Activated gamma-delta T cell (primary cell): ENCODE results near the gene AKAP13.
"Not testable (repeated sequence)": the region's sequence is repeated elsewhere in the genome, so short reads cannot be mapped to it uniquely, and the experiment has no call there.

Experiments
- DNase-seq: peaks from one replicate; lab custom pipeline; 2025; lab: John Stamatoyannopoulos, UW

The AKAP13 gene

DNA sequence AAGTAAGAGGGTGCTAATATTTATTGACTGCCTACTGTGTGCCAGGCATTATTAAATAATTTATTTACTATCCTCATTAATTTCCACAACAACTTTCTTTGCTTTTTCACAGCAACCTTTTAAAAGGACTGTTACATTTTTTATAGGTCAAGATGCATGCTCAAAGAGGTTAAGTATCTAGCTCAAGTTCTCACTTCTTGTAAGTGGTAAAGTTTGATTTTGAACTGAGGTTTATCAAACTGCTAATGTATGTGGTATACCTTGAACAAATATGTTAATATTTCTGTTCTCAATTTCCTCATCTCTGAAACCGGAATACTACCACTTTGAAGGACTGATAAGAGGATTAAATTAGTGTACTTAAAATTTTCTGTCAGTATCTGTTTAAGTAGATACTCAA is 183.3 kb downstream of the AKAP13 start:
- DNase-seq = no peak

DNA sequence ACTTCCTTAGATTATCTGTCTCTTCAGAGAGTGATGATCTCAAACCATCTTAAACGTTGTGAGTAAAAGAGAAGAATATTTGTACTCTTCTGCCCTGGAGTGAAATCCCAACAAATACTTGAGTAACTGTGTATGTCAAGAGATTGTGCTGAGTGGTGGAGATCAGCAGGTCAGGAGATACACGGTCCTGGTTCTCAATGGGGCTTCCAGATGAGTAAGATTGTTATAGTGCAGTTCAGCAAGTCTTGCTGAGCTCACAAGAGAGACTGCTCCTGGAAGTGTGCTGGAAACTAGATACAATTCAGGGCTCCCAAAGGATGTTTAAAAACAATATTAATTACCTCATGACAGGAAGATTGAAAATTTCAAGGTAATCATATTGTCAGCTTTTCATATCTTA is 184.3 kb downstream of the AKAP13 start:
- no peak for DNase-seq

DNA sequence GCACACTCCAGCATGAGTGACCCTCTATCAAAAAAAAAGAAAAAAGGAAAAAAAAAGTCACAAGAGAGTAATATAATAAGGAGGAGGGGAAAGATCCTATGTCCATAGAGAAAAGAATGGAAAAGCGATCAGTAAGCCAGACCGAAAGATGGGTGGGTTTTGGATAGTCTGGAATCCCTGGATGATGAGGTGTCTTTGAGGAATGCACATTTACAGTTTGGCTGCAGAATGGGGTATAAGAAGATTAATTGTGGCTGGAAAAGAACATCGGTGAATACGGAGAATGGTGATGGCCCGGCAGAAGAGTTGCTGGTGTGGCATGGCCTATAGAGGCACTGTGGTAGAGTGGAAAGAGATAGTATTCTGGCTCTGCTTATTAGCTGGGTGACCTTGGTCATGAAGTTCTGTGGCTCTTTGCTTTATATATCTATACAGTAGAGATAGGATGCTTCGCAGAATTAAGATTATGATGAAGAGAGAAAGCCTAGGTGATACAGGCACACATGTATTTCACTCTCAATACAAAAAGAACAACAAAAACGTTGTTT is 187.9 kb downstream of the AKAP13 start:
- no peak for DNase-seq

DNA sequence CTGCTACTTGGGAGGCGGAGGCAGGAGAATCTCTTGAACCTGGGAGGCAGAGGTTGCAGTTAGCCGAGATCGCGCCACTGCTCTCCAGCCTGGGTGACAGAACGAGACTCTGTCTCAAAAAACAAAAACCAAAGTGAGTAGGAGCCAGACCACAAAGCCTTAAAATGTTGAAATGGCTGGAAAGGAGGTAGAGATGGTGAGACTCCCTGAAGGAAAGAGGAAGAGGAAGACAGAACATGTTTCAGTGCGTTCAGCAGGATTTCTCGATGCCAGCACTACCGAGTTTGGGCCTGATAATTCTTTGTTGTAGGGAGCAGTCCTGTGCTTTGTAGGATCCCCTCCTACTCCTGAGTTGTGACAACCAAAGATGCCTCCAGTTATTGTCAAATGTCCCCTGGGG is 189.9 kb downstream of the AKAP13 start:
- no peak for DNase-seq

DNA sequence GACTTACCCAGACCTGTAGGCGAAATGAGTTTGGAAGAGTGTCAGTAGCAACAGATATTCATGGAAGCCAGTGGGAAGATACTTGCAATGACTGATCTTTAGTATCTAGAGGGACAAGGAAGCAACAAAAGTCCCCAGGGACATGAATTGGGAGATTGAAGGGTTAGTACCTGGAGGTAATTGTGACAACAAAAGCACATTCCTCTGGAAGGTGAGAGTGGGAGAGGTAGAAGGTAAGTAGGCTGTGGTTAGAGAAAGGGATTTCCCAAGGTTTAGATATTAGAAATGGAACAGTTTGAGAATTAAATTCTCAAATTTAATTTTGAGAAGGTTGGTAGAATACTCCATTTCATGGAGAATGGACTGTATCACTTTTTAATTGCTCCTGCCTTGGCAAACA is 191.4 kb downstream of the AKAP13 start:
- DNase-seq = no peak

DNA sequence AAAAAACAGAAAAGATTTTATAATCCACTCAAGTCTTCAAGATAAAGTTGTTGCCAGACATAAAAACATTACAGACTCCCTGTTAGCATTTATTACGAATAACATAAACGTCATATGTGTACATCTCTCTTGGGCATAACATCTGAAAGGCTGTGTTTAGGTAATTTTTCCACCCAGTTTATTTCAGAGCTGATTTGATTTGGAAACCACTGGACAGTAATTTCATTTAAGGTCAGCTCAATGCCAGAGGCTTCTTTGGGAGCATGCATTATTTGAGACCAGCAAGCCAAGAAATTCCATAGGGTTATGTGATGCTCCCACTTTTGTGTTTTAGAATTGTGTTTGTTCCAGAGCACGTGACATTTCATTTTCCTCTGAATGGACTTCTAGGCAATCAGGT is 196.0 kb downstream of the AKAP13 start:
- no peak for DNase-seq

DNA sequence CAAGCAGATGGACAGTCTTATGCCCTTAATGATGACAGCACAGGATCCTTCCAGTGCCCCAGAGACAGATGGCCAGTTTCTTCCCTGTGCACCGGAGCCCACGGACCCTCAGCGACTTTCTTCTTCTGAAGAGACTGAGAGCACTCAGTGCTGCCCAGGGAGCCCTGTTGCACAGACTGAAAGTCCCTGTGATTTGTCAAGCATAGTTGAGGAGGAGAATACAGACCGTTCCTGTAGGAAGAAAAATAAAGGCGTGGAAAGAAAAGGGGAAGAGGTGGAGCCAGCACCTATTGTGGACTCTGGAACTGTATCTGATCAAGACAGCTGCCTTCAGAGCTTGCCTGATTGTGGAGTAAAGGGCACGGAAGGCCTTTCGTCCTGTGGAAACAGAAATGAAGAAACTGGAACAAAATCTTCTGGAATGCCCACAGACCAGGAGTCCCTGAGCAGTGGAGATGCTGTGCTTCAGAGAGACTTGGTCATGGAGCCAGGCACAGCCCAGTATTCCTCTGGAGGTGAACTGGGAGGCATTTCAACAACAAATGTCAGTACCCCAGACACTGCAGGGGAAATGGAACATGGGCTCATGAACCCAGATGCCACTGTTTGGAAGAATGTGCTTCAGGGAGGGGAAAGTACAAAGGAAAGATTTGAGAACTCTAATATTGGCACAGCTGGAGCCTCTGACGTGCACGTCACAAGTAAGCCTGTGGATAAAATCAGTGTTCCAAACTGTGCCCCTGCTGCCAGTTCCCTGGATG is 198.7 kb downstream of the AKAP13 start:
- DNase-seq = no peak

DNA sequence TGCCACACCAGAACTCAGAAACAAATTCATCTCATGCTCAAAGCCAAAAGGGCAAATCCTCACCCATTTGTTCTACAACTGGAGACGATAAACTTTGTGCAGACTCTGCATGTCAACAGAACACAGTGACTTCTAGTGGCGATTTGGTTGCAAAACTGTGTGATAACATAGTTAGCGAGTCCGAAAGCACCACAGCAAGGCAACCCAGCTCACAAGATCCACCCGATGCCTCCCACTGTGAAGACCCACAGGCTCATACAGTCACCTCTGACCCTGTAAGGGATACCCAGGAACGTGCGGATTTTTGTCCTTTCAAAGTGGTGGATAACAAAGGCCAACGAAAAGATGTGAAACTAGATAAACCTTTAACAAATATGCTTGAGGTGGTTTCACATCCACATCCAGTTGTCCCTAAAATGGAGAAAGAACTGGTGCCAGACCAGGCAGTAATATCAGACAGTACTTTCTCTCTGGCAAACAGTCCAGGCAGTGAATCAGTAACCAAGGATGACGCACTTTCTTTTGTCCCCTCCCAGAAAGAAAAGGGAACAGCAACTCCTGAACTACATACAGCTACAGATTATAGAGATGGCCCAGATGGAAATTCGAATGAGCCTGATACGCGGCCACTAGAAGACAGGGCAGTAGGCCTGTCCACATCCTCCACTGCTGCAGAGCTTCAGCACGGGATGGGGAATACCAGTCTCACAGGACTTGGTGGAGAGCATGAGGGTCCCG is 199.7 kb downstream of the AKAP13 start:
- no peak for DNase-seq

DNA sequence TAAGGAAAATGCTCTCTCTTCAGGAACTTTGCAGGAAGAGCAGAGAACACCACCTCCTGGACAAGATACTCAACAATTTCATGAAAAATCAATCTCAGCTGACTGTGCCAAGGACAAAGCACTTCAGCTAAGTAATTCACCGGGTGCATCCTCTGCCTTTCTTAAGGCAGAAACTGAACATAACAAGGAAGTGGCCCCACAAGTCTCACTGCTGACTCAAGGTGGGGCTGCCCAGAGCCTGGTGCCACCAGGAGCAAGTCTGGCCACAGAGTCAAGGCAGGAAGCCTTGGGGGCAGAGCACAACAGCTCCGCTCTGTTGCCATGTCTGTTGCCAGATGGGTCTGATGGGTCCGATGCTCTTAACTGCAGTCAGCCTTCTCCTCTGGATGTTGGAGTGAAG is 200.5 kb downstream of the AKAP13 start:
- DNase-seq = no peak

DNA sequence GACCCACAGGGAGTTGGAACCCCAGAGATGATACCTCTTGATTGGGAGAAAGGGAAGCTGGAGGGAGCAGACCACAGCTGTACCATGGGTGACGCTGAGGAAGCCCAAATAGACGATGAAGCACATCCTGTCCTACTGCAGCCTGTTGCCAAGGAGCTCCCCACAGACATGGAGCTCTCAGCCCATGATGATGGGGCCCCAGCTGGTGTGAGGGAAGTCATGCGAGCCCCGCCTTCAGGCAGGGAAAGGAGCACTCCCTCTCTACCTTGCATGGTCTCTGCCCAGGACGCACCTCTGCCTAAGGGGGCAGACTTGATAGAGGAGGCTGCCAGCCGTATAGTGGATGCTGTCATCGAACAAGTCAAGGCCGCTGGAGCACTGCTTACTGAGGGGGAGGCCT is 201.1 kb downstream of the AKAP13 start:
- DNase-seq = no peak

DNA sequence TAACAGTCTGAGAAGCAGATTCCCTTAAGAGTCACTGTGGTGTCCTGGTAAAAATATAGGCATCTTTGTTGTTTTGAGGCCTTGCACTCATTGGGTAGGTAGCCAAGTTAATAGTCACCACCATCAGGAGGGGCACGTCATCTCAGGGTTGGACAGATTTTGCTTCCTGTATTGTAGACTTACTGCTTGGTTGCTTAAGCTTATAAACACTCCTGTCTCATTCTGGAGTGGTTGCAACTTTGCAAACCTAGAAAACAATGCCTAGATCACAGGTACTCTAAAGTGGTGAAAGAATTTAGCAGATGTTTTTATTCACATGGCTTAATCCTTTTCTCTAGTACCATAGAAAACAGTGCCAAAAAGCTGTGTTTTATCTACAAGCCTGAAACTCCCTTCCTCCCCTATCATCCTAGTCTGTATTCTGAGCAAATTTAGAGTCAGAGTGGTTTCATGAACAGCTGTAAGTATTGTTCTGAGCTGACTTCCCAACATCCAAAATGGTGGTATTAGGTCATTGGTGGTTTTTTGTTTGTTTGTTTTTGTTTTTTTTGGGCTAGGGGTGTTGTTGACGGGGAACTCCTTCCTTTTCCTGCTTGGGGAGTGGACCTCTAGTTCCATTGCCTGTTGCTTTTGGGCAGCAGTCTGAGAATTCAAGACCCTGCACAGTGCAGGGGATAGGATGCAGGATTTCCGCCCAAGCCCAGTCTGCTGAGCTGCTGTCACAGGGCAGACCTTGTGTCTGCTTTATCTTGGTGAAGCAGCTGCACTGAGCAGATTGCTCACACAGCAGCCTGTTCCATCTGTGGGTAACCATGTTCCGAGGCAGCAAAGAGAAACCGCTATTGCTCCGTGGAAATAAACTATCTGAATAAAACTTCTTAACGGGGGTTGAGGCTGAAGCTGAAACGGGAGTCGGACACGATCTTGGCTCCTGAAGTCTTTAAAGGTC is 202.0 kb downstream of the AKAP13 start:
- no peak for DNase-seq

DNA sequence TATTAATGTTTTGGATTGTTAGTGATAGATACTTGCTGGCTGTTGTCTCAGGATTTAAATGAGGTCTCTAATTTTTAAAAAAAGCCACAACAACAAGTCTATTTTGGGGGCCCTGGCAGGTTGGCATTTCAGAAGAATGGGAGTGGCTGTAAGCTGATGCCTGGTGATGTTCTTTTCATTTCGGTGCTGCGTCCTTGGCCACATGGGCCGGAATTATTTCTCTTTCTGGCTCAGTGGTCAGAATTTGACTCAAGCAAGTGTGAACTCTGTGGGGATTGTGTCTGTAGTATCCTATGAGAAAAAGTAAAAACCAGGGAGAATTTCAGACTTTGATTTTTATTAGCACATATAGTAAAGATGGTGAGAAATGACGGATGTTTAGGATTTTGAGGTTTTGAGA is 203.0 kb downstream of the AKAP13 start:
- DNase-seq = no peak

DNA sequence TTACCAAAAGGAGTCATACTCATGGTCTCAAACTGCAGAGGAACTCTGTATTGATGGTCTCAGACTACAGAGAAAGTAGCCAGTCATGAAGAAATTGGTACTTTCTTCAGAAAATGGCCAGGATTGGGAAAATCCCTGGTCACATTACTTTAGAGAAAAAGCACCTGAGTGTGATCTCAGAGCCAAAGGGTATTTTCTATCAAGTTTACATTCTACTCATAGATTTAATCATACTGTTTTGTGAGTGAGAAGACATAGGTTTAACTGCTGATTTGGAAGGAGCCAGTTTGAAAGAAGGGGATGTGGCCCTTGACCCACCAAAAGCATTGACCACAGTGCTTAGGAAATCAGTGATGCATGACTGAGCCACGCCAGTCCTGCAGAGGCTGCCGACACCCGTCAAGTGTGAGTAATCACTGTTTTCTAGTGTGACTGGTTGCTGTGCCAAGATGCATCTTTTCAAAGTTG is 203.6 kb downstream of the AKAP13 start:
- no peak for DNase-seq

DNA sequence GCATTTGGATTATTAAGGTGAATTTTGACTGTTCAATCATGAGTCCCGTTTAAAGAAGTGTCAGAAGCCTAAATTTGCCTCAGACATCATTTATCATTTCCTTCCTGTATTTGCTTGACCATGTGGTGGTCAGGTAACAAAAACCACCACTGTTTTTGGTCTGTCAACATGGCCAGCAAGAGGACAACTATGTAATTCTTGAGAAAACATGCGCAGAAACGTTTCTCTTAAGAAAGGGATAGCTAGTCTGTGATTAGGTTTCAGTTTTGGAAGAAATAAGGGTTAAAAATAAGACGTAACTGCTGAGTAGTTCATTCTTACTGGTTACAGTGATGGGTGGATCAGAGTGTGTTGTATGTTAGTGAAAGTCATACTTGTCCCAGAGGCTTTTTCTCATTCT is 204.5 kb downstream of the AKAP13 start:
- no peak for DNase-seq

DNA sequence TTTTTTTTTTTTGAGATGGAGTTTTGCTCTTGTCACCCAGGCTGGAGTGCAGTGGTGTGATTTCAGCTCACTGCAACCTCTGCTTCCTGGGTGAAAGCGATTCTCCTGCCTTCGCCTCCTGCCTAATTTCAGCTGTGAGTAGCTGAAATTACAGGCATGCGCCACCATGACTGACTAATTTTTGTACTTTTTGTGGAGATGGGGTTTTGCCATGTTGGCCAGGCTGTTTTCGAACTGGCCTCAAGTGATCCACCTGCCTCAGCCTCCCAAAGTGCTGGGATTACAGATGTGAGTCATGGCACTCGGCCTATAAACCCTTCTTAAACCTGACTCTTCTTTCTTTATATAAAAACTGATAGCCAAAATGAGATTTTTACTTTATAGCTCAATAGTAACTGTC is 205.8 kb downstream of the AKAP13 start:
- DNase-seq = not testable (repeated sequence)

DNA sequence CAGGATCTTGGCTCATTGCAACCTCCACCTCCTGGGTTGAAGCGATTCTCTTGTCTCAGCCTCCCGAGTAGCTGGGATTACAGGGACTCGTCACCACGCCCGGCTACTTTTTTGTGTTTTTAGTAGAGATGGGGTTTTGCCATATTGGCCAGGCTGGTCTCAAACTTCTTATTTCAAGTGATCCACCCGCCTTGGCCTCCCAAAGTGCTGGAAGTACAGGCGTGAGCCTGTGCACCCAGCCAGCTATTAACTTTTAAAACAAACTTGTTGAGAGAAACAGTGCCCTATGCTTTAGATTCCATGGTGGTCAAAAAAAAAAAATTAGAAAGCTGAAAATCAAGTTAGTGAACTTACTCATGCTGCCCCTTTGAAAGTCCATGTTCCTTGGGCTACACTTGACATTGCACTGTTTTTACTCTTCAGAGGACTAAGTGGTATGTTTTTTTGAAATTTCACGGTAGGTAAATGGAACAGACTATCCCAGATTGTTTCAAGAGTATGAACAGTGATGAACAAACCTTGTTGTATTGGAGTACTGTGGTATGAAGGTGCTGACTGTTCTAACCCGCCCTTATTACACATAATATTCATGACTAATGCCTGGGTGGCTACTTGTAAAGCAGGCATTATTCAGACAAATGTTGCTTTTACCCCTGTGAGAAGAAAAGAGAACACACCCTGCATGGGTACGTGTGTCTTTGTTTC is 207.5 kb downstream of the AKAP13 start:
- no peak for DNase-seq

DNA sequence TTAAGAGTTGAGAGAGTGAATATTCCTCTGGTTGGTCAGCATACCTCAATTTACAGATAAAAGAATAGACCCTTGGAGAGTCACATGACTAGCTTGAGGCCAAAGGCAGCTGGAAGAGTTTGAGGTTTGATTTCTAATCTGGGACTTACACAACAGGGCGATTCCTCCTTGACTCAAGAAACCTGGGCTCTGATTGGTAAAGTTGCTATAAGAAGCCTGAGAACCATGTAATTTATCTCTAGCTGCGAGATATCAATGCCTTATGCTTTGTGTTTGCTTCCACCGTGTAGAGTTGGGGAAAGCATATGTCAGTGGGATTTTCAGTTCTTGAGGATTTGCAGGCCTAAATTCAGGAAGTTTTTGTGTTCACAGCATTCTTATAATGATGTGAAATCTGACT is 208.3 kb downstream of the AKAP13 start:
- DNase-seq = no peak

DNA sequence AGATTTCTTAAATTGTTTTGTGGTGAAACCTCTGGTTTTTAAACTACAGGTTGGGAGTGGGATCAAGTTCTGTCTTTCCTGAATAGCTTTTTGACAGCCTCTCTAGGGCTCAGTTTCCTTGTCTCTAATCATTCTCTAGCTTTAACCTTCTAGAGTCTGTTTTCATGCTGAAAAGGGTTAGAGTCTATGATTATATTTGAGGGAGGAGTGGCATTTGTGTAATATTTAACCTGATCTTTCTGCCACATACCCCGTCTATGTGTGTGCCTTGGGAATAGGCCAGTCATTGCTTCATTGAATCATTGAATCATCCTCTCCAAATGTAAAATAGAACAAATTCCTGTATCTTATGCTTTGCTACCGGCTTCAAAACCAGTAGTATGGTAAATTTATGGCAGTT is 209.4 kb downstream of the AKAP13 start:
- DNase-seq = no peak

DNA sequence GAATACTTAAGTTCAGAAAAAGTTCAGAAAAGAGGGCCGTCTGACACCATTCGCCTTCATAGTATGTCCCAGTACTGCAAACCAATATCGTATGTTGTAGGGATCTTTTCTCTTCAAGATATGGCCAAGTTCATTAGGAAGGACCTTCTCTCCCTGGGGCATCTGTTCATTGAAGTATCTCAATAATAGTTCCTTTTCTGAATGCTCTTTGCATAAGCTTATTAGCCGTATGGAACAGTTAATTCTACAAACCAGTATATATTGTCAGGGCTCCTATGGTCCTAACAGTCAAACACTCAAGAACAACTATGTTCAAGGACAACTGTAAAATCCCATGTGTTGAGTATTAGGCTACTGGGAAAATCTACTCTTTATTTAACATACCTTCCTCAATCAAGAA is 211.2 kb downstream of the AKAP13 start:
- DNase-seq = no peak

DNA sequence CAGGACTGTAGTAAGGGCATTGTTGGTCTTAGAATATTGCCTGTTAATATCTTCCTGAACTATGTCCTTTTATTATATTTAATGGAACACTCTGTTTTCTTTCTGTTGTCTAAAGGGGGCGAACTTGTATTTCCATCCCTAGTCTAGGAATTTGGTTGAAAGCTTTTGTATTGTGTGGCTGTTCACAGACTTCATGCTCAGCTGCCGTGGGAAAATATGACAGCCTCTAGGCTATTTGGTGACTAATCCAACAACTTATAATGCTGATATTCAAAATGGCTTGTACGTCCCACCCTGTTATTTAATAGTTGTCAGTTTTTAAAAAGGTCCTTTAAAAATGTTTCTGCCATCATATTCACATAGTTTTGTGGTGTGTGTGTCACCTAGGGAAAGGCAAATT is 211.7 kb downstream of the AKAP13 start:
- no peak for DNase-seq

DNA sequence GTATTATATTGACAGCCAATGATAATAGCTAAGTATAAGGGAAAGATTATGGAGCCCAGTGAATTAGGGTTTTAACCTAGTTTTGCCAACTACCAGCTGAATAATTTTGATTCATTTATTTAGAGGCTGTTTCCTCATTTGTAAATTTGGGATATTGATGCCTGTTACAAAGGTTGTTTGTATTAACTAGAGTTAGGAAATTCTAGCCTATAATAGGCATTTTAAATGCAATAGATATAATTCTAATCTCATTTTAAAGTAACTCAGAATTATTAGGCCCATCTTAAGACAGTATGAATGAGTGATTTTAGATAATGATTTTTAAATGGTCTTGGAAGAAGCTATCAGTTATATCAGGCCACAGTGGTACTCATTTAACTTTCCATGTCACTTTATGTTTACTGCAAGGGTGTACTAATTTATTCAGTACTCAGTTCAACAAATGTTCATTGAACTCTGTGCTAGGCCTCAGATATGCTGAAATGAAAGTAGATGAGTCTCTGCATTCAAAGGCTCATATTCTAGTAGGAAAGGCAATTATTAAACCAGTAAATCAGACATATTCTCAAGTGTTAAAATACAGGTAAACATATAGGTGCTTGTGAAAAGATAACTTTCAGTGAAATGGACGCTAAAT is 213.5 kb downstream of the AKAP13 start:
- DNase-seq = no peak
